HG03378 (cell line): ENCODE results near the gene FBXL4.
A peak's percentile ranks its signal among the peaks of the same experiment; 100 is the strongest.

Experiments used
- ATAC-seq: cut with Tn5 transposase; IDR thresholded peaks from one replicate; pipeline ENCODE4 v1.9.1; 2021; ENCODE audit warnings: mild to moderate bottlenecking, moderate library complexity; ENCODE audit not compliant: unreplicated experiment

Gene FBXL4

DNA sequence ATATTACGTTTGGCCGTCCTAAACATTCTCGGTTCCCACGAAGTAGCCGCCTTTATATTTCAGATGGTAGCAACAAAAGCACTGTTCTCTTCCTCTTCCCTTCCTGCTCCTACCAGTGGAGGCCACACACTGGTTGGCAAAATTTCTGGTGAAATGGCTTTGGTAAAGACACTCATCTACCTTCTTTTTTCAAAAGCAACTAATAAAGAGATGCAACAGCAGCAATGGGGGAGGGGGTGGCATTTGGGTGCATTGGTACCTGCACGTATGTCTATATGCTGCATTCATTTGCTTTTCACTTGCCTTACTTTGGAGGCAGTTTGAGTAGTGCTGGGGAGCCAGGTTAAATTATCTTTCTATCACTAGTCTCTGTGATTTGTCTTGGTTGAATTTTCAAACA, 107.4 kb downstream of the FBXL4 start:
- ATAC-seq, result no peak

DNA sequence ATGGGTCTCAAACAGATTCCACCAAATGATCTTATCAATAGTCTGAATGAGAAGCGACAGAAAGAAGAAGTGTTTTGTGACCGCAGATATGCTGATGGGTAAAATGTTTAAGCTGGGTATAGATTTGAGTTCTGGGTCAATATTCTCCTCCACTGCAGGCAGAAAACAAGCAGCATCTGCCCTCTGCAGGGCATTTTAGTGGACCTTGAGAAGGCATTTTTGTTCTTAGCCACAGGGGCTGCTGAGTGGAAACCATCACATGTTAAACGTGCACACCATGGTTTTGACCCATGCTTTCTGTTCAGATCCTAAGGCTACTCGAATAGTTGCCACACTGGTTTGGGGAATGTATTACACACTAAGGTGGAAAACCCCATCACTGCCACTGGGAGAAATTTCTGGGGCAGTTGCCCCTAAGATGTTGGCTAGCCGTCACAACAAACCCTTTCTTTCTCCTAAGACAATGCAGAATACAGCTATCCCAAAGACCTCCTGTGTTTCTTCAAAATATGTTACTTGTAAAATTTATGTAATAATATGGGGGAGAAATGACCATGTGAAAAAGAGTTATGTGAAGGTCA, 107.9 kb downstream of the FBXL4 start:
- no peak for ATAC-seq

DNA sequence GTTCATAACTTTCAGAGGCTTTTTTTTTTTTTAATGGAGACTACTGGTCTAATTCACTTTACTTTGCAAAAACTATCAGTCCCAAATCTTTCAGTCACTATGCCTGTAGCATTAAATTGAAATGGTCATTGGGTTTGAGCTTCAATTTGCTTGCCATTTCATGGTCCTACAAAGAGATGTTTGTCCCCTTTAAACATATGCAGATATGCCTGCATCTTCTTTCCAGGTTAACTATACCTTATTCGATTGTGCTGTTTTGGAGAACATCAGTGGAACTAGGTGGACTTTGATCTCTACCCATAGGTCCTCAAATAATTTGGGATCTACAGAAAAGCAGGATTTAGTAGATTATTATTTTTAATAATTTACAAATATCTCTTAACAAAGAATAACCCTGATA, 108.8 kb downstream of the FBXL4 start:
- ATAC-seq, result no peak

DNA sequence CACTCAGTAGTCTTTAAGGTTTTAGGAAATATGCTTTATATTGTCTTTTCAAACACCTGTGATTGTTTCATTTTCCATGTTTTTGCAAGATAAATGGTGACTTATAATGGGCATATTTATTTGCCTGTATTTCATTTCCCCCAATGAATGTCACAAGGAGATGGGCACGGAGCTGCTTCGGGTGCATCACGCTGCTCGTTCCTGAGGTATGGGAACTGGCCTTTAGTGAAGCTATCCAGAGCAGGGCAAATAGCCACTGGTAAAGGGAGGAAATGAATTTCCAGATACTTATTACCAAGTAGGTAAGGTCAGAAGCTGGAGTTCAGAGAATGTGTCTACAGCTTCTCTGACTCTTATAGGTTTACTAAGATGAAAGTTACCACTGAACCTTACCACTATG, 109.7 kb downstream of the FBXL4 start:
- ATAC-seq, result no peak

DNA sequence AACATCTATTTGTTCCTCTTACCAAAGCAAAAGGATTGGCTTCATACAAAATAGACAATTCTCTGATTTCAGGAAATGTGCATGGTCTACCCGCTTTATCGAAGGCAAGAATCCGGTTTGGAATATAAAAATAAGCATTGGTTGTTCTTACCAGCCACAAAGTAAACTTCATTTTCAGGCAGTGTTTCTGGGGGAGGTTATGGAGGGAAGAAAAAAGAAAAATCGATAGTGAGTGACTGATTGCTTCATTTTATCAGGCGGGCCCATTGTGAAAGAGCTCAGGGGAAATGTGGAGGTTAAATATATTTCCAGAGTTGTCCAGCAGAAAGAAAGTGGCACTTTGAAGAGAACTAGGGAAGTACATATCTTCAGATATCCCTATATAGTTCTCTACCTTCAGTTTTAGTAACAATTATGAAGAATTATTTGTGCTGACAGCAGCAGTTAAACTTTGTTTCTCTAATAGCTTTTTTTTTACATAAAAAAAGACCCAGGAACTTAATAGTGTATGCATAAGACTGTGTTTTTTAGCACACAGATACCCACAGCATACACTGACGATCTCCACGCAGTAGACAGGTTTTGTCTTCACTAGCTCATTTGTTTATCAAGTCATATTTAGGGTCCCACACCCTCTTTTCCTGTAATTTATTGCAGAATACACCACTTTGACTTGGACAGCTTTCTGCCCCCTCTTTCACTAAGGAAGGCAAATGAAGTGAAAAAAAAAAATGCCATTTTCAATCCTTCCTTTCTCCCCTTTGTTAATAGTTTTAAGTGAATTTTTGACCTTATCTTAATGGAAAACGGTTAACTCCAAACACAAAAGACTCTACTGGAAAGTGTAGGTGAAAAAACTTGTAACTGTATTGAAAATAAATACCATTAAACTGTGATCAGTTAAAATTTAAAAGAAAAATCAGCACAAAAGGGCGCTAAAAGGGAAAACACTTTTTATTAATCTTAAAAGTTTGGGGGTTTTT, 110.5 kb downstream of the FBXL4 start:
- ATAC-seq, result no peak

DNA sequence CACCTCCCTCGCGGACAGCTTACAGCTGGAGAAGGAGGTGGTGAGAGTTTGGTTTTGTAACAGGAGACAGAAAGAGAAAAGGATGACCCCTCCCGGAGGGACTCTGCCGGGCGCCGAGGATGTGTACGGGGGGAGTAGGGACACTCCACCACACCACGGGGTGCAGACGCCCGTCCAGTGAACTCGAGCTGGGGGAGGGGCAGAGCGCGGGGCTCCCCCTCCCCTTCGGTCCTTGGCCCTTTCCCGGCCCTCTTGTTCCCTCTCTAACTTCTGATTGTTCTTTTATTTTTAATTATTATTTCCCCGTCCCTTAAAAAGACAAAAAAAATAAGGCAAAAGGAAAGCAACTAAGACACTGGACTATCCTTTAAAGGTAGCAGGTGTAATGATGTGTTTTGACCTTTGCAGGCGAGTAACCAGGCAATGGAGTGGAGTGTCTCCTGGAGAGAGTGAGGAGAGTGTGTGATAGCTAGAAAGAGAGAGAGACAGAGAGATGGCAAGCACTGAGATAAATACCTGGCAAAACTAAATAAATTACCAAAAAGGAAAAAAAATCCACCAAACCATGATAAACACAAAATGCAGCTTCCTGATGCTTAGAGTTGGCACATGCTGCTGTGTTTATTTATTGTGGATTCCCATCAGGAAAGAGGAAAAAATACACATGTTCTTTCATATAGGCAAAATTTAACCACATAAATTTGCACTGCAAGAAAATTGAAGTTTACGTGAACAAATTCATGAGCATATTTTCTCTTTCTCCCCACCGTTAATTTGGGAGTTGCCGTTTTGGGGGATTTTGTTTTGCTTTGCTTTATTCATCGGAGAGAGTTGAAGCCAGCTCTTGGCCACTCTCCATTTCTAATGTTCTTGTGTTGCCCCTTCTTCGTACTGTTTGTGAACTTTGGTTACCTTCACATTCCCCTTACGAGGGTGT, 111.5 kb downstream of the FBXL4 start:
- no peak for ATAC-seq

DNA sequence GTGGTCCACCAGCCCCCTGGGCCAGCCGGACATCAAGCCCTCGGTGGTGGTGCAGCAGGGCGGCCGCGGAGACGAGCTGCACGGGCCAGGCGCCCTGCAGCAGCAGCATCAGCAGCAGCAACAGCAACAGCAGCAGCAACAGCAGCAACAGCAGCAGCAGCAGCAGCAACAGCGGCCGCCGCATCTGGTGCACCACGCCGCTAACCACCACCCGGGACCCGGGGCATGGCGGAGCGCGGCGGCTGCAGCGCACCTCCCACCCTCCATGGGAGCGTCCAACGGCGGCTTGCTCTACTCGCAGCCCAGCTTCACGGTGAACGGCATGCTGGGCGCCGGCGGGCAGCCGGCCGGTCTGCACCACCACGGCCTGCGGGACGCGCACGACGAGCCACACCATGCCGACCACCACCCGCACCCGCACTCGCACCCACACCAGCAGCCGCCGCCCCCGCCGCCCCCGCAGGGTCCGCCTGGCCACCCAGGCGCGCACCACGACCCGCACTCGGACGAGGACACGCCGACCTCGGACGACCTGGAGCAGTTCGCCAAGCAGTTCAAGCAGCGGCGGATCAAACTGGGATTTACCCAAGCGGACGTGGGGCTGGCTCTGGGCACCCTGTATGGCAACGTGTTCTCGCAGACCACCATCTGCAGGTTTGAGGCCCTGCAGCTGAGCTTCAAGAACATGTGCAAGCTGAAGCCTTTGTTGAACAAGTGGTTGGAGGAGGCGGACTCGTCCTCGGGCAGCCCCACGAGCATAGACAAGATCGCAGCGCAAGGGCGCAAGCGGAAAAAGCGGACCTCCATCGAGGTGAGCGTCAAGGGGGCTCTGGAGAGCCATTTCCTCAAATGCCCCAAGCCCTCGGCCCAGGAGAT, 112.4 kb downstream of the FBXL4 start:
- ATAC-seq, result no peak

DNA sequence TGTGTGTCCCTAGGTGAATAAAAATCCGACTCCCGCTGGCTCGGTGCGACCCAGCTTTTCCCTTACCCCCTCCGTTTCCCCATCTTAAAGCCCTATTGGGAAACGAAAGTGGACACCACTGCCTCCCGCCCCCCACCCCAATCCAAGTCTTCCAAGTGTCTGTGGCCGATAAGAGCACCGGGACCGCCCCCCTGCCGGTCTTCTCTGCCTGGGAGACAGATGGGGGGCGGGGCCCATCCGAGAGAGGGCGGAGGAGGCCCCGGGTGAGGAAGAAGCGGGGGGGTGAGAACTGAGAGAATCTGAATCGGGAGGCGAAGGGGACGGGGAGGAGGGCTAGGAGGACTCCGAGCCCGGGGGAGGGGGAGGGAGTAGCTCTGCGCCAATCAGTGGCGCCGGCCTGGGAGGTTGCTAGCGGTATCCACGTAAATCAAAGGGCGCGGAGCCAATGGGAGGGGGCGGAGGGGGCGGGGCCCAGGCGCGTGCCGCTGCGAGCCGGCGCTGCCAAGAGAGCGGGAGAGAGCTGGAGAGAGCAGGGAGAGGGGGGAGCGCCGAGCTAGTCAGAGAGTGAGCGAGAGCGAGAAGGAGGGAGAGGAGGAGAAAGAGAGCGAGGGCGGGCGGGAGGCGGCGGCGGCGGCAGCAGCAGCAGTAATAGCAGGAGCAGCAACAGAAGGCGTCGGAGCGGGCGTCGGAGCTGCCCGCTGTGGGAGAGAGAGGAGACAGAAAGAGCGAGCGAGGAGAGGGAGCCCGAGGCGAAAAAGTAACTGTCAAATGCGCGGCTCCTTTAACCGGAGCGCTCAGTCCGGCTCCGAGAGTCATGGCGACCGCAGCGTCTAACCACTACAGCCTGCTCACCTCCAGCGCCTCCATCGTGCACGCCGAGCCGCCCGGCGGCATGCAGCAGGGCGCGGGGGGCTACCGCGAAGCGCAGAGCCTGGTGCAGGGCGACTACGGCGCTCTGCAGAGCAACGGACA, 113.4 kb downstream of the FBXL4 start, which contains the start of gene POU3F2:
TSS of gene POU3F2 (plus strand) at position 515 of the 972 bp plus-strand sequence. CDS start at position 815, 300 bp downstream.
- ATAC-seq, result peak; percentile 67

DNA sequence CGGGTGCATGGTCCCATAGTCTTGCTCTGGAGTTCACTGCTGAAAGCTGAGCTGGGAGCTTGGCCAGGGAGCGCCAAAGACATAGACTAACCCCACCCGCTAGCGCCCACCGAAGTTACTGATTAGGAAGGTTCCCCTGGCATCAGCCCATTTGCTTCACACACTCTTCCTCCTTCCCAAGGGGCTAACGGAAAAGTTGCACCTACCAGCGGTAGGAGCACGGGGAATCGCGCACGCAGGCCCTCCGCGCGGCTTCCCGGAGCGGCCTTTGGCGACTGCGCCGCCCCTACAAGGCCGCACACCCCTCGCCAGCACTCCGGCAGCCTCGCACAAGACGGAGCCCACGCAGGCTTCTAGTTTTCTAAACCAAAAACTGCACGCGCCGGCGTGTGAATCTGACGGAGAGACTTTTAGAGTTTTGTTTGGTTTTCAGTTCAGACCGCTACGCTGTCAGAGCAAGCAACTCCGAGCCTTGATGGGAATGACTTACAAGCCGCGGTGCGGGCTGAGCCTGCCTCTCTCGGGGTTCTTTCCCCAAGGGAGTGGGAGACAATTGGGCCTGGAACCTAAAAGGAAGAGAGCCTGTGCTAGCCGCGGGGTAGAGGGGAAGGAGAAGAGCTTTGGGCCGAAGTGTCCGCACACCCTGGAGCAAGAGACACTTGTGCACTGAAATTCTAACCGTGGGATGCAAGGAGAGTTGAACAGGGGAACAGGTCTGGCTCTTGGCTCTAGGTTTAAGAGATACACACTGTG, 114.3 kb downstream of the FBXL4 start:
- no peak for ATAC-seq

DNA sequence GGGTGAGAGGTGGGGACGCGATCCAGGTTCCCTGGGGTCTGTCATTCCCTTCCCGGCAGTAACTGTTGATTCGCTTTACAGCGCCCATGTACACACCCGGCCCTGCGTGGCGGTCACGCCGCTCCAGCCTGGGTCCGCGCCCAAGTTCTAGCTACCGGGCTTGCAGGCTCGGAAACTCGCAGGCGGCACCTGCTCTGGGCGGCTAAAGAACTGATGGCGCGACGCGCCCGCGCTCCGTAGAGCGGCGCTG, 114.8 kb downstream of the FBXL4 start:
- ATAC-seq, result no peak

DNA sequence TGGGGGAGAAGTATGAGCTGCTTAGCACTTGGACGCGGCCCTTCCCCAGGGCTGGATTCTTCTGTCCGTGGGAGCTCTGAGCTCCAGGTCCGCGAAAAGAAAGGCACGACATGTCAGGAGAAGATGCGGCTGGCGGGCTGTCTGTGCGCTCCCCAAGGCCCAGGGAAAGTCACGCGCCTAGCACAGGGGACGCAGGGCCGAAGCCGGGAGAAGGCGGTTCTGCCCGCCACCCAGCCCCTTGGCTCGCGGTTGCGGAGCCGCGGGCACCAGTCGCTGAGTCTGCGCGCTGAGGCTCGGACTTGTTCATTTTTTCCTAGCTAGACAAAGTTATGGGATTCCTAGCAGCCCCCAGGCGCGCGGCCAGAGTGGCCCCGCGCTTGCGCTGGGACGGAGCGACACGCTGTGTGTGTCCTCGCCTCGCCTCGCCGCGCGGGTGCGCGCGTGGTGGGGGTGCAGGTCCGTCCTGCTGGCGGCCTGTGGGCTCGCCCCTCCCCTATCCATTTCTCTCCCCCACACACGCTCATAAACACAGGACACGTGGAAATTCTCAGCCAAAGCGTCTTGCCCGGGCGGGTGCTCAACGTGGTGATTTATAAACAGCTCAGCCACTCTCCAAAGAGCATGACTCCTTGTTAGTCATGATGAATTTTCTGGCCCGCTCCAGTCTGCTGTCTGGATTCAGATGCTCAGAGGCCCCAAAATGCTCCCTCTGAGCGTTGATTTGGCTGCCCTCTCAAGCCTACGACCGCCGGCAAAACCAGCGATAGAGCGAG, 115.3 kb downstream of the FBXL4 start:
- no peak for ATAC-seq

DNA sequence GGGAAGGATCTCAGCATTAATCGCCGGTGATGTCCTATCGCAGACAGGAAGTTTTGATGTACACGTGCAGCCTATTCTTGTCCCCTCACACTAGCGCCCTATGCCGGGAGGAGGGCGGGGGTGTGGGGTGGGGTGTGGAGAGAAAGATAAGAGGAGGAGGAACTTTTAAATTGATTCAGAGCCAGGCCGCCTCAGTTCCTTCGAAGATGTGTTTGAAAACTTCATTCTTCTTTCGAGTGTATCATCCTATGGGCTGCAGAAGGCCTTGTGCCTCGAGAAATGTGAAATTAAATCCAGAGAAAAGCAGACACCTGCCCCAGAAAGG, 115.8 kb downstream of the FBXL4 start:
- no peak for ATAC-seq

DNA sequence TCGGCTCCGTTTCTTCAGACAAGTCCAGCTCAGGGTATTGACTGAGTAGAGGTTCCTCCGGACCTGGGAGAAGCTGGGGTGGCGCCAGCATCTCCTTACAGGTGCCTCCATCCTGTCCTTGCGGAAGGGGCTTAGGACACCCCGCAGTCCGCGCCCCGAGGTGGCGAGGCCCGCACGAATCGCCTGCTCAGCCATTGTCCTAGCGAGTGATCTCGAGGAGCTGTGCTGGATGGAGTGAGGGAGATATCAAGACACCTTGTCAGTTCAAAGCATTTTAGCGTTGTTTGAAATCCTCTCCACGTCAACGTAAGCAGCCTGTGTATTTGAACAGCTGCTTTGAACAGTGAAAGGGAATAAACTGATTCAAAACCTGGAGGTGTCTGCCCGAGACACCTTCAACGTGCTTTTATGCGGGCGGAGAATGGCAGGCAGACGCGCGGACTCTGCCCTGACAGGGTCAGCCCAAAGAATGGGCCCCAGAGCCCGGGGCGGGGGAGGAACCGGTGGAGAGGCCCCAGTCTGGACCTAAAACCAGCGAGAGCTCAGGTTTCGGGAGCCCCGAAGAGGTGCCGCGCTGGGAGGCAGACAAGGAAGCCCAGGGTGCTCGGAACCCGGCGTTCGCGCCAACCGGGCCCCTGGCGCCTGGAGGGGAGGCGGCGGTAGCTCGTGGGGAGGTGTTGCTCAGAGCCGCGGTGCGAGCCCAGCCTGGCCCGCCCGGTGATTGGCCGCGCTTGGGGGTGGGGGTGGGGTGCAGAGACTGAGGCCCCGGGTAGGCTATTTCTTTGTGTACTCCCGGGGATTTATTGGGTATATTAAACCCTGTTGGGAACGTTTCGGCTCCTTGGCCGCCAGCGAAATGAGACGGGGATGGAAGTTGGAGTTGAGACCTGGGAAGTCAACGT, 116.4 kb downstream of the FBXL4 start:
- ATAC-seq, result no peak

DNA sequence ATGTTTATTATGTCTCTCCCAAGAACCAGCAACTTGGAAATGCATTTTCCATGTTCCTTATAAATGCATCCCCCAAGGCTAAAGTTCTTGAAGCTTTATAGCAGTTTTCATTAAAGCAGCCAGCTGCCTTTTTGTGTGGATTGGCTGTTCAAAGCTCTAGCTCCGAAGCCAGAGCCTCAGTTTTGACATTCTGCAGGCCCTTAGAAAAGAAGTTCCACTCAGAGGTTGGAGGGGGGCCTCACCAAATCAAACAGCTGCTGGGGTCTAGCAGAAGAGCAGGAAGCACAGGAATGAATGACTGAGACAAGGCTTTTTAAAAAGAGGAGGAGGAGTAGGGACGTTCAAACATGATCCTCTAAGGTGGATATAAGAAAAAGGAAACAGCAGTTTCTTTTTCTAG, 117.6 kb downstream of the FBXL4 start:
- no peak for ATAC-seq

DNA sequence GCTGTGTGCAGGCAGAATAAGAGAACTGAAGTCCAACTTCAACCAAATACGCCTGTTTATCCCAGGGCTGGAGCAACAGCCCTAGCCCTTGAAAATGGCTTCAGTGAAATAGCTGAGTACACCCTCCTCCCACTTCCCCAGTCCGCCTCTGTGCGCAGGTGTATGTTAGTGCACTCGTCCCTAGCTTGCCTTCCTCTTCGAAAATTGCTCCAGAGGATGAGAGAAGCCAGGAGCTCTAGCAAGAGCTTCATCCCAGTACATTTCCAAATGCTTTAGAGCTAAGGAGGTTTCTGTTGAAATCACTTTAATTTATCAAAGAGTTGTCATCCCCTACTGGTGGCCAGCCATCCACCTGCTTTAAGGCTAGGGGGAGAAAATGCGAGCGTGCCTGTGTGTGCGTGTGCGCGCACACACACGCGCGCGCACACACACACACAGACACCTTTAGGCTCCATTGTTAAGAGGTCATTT, 118.8 kb downstream of the FBXL4 start:
- ATAC-seq, result no peak

DNA sequence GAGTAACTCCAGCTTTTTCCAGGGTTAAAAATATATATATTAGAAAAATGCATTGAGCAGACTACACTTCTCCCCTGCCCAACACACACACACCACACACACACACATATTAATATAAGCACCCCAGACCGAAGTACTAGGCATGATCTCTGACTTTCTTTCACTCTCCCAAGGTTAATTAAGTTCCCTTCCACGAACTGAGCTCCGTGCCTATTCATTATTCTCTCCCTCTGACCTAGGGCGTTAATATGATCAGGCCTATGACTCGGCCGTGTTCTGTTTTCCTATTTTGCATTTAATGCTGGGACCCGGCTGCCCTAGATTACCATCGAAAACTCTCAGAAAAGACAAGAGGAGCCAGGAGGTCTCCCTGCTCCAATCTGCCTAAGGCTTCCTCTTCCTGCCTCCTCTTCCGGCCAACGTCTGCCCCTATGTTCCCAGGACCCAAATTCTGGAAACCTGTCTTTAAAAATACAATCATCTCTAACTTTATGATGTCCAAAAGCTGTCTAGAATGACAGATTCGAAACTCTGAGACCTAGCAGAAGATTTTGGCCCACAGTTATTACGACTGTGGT, 119.4 kb downstream of the FBXL4 start:
- no peak for ATAC-seq
